LNCAP (cell line): ENCODE data around the gene MYL10.

Experiments
- CTCF ChIP-seq: fragments of 450-650 bp; IDR thresholded peaks from 2 replicates; pipeline ENCODE4 v1.5.1; 2017; ENCODE audit warnings: mild to moderate bottlenecking

Gene MYL10

GRCh38 chr7:101632641-101633040 lies 3.5 kb upstream of the MYL10 start:
- TF ChIP-seq CTCF = no peak

- no peak for TF ChIP-seq CTCF
Measured at GRCh38 chr7:101631224-101631714, 2.2 kb upstream of the MYL10 start.

GRCh38 chr7:101630591-101630990 lies 1.5 kb upstream of the MYL10 start:
- TF ChIP-seq CTCF = no peak

- no peak for TF ChIP-seq CTCF
Measured at GRCh38 chr7:101628522-101628921, 574 bp downstream of the MYL10 start.

GRCh38 chr7:101626758-101627157 lies 2.3 kb downstream of the MYL10 start:
- no peak for TF ChIP-seq CTCF

- TF ChIP-seq CTCF = no peak
Measured at GRCh38 chr7:101626069-101626671, 2.9 kb downstream of the MYL10 start.

- no peak for TF ChIP-seq CTCF
Measured at GRCh38 chr7:101625031-101625791, 3.9 kb downstream of the MYL10 start.
